Nephron (organoid): Measurements from ENCODE around the gene NAE1.

Experiments
- H3K27ac Mint-ChIP-seq, 3 experiments: 2 replicates each; pipeline ENCODE4 v1.8.0; 2020; ENCODE audit warnings: mixed read lengths in 3 of 3, mild to moderate bottlenecking in 2 of 3, moderate library complexity in 1 of 3
- H3K27me3 Mint-ChIP-seq: 2 replicates; pipeline ENCODE4 v1.8.0; 2021; ENCODE audit warnings: low read depth, mild to moderate bottlenecking, moderate library complexity, mixed read lengths
- H3K36me3 Mint-ChIP-seq: 2 replicates; pipeline ENCODE4 v1.8.0; 2020; ENCODE audit warnings: low read depth, mixed read lengths
- H3K4me1 Mint-ChIP-seq: 2 replicates; pipeline ENCODE4 v1.8.0; 2020; ENCODE audit warnings: mixed read lengths
- H3K4me3 Mint-ChIP-seq, 3 experiments: 2 replicates each; pipeline ENCODE4 v1.8.0; 2020; ENCODE audit warnings: mild to moderate bottlenecking in 3 of 3, mixed read lengths in 3 of 3, moderate library complexity in 2 of 3
- H3K9me3 Mint-ChIP-seq: 2 replicates; pipeline ENCODE4 v1.8.0; 2020; ENCODE audit warnings: mixed read lengths
- CTCF ChIP-seq, 3 experiments: fragments of 200-600 bp; sonication (generic); IDR thresholded peaks; one replicate each; pipeline ENCODE4 v1.5.0; 2021; ENCODE audit warnings: antibody characterized with exemption in 3 of 3; ENCODE audit not compliant: unreplicated experiment in 3 of 3

NAE1 gene

GRCh38 chr16:66830422-66831404 is at the start of gene NAE1:
TSS of gene NAE1 (minus strand) at chr16:66830976. CDS start at chr16:66830899, 77 bp downstream.
- Mint-ChIP-seq H3K9me3 (no peaks in the 10 kb centered on the region), H3K4me1 (peaks cover 8% of the 10 kb centered on the region), H3K4me3 (peak within 1 kb of the TSS; percentile 77 to 86 (median 83)), H3K36me3 (peaks cover 18% of the 10 kb centered on the region), H3K27me3 (peaks cover 6% of the 10 kb centered on the region), H3K27ac (peak within 1 kb of the TSS in 1 of 3 experiments; percentile 70)
- TF ChIP-seq CTCF (IDR thresholded peaks at IDR 0.05; ENCODE audit: unreplicated experiment in 3 of 3) = peak; percentile 98 to 100 (median 99)

GRCh38 chr16:66878067-66878466 is 47.3 kb upstream of the NAE1 start:
- TF ChIP-seq CTCF (IDR thresholded peaks at IDR 0.05; ENCODE audit: unreplicated experiment in 3 of 3) = no peak
- H3K27ac Mint-ChIP-seq = peak overlapping the region in 1 of 3 experiments; percentile 85
- H3K9me3 Mint-ChIP-seq = no peaks in the 10 kb centered on the region
- peaks cover 21% of the 10 kb centered on the region for H3K4me1 Mint-ChIP-seq
- no peaks in the 10 kb centered on the region for H3K36me3 Mint-ChIP-seq
- H3K27me3 Mint-ChIP-seq = peaks cover 15% of the 10 kb centered on the region
- H3K4me3 Mint-ChIP-seq = peak overlapping the region; percentile 46 to 65 (median 61)

- peaks cover 14% of the 10 kb centered on the region for H3K4me1 Mint-ChIP-seq
- peak overlapping the region; percentile 17 to 69 (median 28) for H3K4me3 Mint-ChIP-seq
- H3K9me3 Mint-ChIP-seq = no peaks in the 10 kb centered on the region
- peak overlapping the region in 2 of 3 experiments; percentile 54 to 83 for H3K27ac Mint-ChIP-seq
- H3K27me3 Mint-ChIP-seq = peaks cover 13% of the 10 kb centered on the region
- H3K36me3 Mint-ChIP-seq = no peaks in the 10 kb centered on the region
- TF ChIP-seq CTCF (IDR thresholded peaks at IDR 0.05; ENCODE audit: unreplicated experiment in 3 of 3) = no peak
Measured at GRCh38 chr16:66874079-66874775, 43.5 kb upstream of the NAE1 start.

- Mint-ChIP-seq H3K4me1 (peaks cover 14% of the 10 kb centered on the region), H3K27ac (no peak overlapping the region), H3K27me3 (peaks cover 11% of the 10 kb centered on the region), H3K9me3 (no peaks in the 10 kb centered on the region), H3K36me3 (no peaks in the 10 kb centered on the region), H3K4me3 (no peak overlapping the region)
- no peak for TF ChIP-seq CTCF (IDR thresholded peaks at IDR 0.05; ENCODE audit: unreplicated experiment in 3 of 3)
Measured at GRCh38 chr16:66873685-66874055, 42.9 kb upstream of the NAE1 start.

GRCh38 chr16:66872943-66873684 is 42.3 kb upstream of the NAE1 start:
- Mint-ChIP-seq H3K27me3 (peaks cover 8% of the 10 kb centered on the region), H3K4me1 (peaks cover 14% of the 10 kb centered on the region), H3K36me3 (no peaks in the 10 kb centered on the region), H3K4me3 (peak overlapping the region; percentile 55 to 81 (median 75)), H3K9me3 (no peaks in the 10 kb centered on the region), H3K27ac (peak overlapping the region in 2 of 3 experiments; percentile 19 to 44)
- peak; percentile 82 to 97 (median 88) for TF ChIP-seq CTCF (IDR thresholded peaks at IDR 0.05; ENCODE audit: unreplicated experiment in 3 of 3)
